Globus pallidus (tissue), 1 donor: ENCODE results near the gene SEMA6A.

Experiments
- DNase-seq: peaks from one replicate; pipeline ENCODE4 v3.0.0-alpha.2; 2015; ENCODE audit warnings: low spot score

Gene SEMA6A

GRCh38 chr5:116574367-116575325, at the start of gene SEMA6A:
Gene SEMA6A, minus strand, starts transcription at chr5:116574823. Its CDS starts 69,879 bp downstream, at chr5:116504944.
- peak; percentile 92 for DNase-seq

- peak; percentile 70 for DNase-seq
These were observed 47.9 kb upstream of the SEMA6A start for GRCh38 chr5:116622375-116623050.

GRCh38 chr5:116621599-116621998, 47.0 kb upstream of the SEMA6A start:
- DNase-seq: peak; percentile 11

GRCh38 chr5:116616876-116617275, 42.3 kb upstream of the SEMA6A start:
- DNase-seq: no peak

GRCh38 chr5:116614603-116614920, 39.9 kb upstream of the SEMA6A start:
- DNase-seq: no peak

GRCh38 chr5:116613445-116613844, 38.8 kb upstream of the SEMA6A start:
- DNase-seq: no peak

- DNase-seq: no peak
These were observed 37.8 kb upstream of the SEMA6A start for GRCh38 chr5:116612431-116612830.

GRCh38 chr5:116605310-116606070, 30.9 kb upstream of the SEMA6A start:
- peak; percentile 29 for DNase-seq

GRCh38 chr5:116604805-116605204, 30.2 kb upstream of the SEMA6A start:
- no peak for DNase-seq

GRCh38 chr5:116600876-116601275, 26.3 kb upstream of the SEMA6A start:
- DNase-seq: no peak

GRCh38 chr5:116598911-116599310, 24.3 kb upstream of the SEMA6A start:
- no peak for DNase-seq

GRCh38 chr5:116595498-116595897, 20.9 kb upstream of the SEMA6A start:
- DNase-seq: no peak

GRCh38 chr5:116593340-116593739, 18.7 kb upstream of the SEMA6A start:
- no peak for DNase-seq

GRCh38 chr5:116585227-116585626, 10.6 kb upstream of the SEMA6A start:
- DNase-seq: no peak

- no peak for DNase-seq
These were observed 9.2 kb upstream of the SEMA6A start for GRCh38 chr5:116583862-116584222.

- DNase-seq: no peak
These were observed 8.7 kb upstream of the SEMA6A start for GRCh38 chr5:116583085-116583861.

- DNase-seq: no peak
These were observed 7.3 kb upstream of the SEMA6A start for GRCh38 chr5:116581910-116582309.

GRCh38 chr5:116579144-116579543, 4.5 kb upstream of the SEMA6A start:
- no peak for DNase-seq

GRCh38 chr5:116578676-116579075, 4.1 kb upstream of the SEMA6A start:
- no peak for DNase-seq

GRCh38 chr5:116577064-116577788, 2.6 kb upstream of the SEMA6A start:
- no peak for DNase-seq

GRCh38 chr5:116576053-116576713, 1.6 kb upstream of the SEMA6A start:
- peak; percentile 79 for DNase-seq
